Measurements from ENCODE around the gene PRKCZ. TPM values are rescaled to one million over a fixed set of nuclear protein-coding genes. Genes with fewer than 3 reads are reported as not detected.

The PRKCZ gene
- total RNA-seq, 3 donors from 2014 or later (not counting 1 experiment from before 2014, with no cell fraction given): 25.1 to 37.1 (median 30.5) TPM

- Mint-ChIP-seq H3K9me3 (no peaks in the 10 kb centered on the region), H3K4me1 (peaks cover 0 to 13% of the 10 kb centered on the region in 2 donors), H3K27me3 (ENCODE audit: low read depth in 2 of 2) (no peaks in the 10 kb centered on the region), H3K4me3 (no peak overlapping the region), H3K27ac (no peak overlapping the region), H3K36me3 (no peaks in the 10 kb centered on the region)
- Histone ChIP-seq H3K27me3 (ENCODE audit: control insufficient read depth, insufficient read depth, low read length) (no peaks in the 10 kb centered on the region), H3K9me3 (ENCODE audit: control insufficient read depth, insufficient read depth, low read length) (no peaks in the 10 kb centered on the region), H3K36me3 (ENCODE audit: control insufficient read depth, insufficient read depth, low read length) (peaks cover 14% of the 10 kb centered on the region), H3K4me1 (ENCODE audit: control insufficient read depth, insufficient read depth, low read length) (peaks cover 11% of the 10 kb centered on the region), H3K4me3 (ENCODE audit: low read length) (no peak overlapping the region), H3K27ac (ENCODE audit: low read length) (no peak overlapping the region)
- ATAC-seq: no peak
- intact Hi-C loops (cut with micrococcal nuclease): no loop called here
- TF ChIP-seq CTCF (IDR thresholded peaks at IDR 0.05): no peak
- 90% methylated on average over 15 of the region's 15 CpGs for WGBS (ENCODE audit: insufficient coverage)
- no peak for DNase-seq
These were observed 9.9 kb downstream of the PRKCZ start for GRCh38 chr1:2060072-2060471.

GRCh38 chr1:2060535-2060934 lies 10.3 kb downstream of the PRKCZ start:
- Histone ChIP-seq H3K9me3 (ENCODE audit: control insufficient read depth, insufficient read depth, low read length) (no peaks in the 10 kb centered on the region), H3K27me3 (ENCODE audit: control insufficient read depth, insufficient read depth, low read length) (no peaks in the 10 kb centered on the region), H3K4me1 (ENCODE audit: control insufficient read depth, insufficient read depth, low read length) (peaks cover 11% of the 10 kb centered on the region), H3K27ac (ENCODE audit: low read length) (no peak overlapping the region), H3K4me3 (ENCODE audit: low read length) (no peak overlapping the region), H3K36me3 (ENCODE audit: control insufficient read depth, insufficient read depth, low read length) (peaks cover 12% of the 10 kb centered on the region)
- WGBS (ENCODE audit: insufficient coverage): 98% methylated on average over 23 of the region's 23 CpGs
- no peaks in the 10 kb centered on the region for H3K27me3 Mint-ChIP-seq (ENCODE audit: low read depth in 2 of 2)
- DNase-seq: no peak
- ATAC-seq: no peak
- no peak for TF ChIP-seq CTCF (IDR thresholded peaks at IDR 0.05)
- H3K4me1 Mint-ChIP-seq: peaks cover 0 to 13% of the 10 kb centered on the region in 2 donors
- H3K9me3 Mint-ChIP-seq: no peaks in the 10 kb centered on the region
- H3K27ac Mint-ChIP-seq: no peak overlapping the region
- no peak overlapping the region for H3K4me3 Mint-ChIP-seq
- intact Hi-C loops (cut with micrococcal nuclease): no loop called here
- H3K36me3 Mint-ChIP-seq: no peaks in the 10 kb centered on the region

GRCh38 chr1:2061065-2061778 lies 11.0 kb downstream of the PRKCZ start:
- 94% methylated on average over 28 of the region's 28 CpGs for WGBS (ENCODE audit: insufficient coverage)
- H3K27ac Mint-ChIP-seq: no peak overlapping the region
- Histone ChIP-seq H3K27ac (ENCODE audit: low read length) (no peak overlapping the region), H3K4me3 (ENCODE audit: low read length) (no peak overlapping the region), H3K4me1 (ENCODE audit: control insufficient read depth, insufficient read depth, low read length) (peaks cover 11% of the 10 kb centered on the region), H3K36me3 (ENCODE audit: control insufficient read depth, insufficient read depth, low read length) (peaks cover 9% of the 10 kb centered on the region), H3K9me3 (ENCODE audit: control insufficient read depth, insufficient read depth, low read length) (no peaks in the 10 kb centered on the region), H3K27me3 (ENCODE audit: control insufficient read depth, insufficient read depth, low read length) (no peaks in the 10 kb centered on the region)
- H3K36me3 Mint-ChIP-seq: no peaks in the 10 kb centered on the region
- intact Hi-C loops (cut with micrococcal nuclease): no loop called here
- ATAC-seq (no peak), DNase-seq (no peak)
- no peak for TF ChIP-seq CTCF (IDR thresholded peaks at IDR 0.05)
- peaks cover 0 to 13% of the 10 kb centered on the region in 2 donors for H3K4me1 Mint-ChIP-seq
- no peaks in the 10 kb centered on the region for H3K9me3 Mint-ChIP-seq
- H3K27me3 Mint-ChIP-seq (ENCODE audit: low read depth in 2 of 2): no peaks in the 10 kb centered on the region
- no peak overlapping the region for H3K4me3 Mint-ChIP-seq

- no peaks in the 10 kb centered on the region for H3K27me3 Mint-ChIP-seq (ENCODE audit: low read depth in 2 of 2)
- no peaks in the 10 kb centered on the region for H3K27me3 ChIP-seq (ENCODE audit: control insufficient read depth, insufficient read depth, low read length)
- DNase-seq (no peak), ATAC-seq (no peak)
- peaks cover 6% of the 10 kb centered on the region for H3K36me3 ChIP-seq (ENCODE audit: control insufficient read depth, insufficient read depth, low read length)
- no peak overlapping the region for H3K4me3 ChIP-seq (ENCODE audit: low read length)
- H3K9me3 ChIP-seq (ENCODE audit: control insufficient read depth, insufficient read depth, low read length): no peaks in the 10 kb centered on the region
- H3K4me3 Mint-ChIP-seq: no peak overlapping the region
- H3K36me3 Mint-ChIP-seq: no peaks in the 10 kb centered on the region
- H3K27ac Mint-ChIP-seq: no peak overlapping the region
- no peaks in the 10 kb centered on the region for H3K9me3 Mint-ChIP-seq
- intact Hi-C loops (cut with micrococcal nuclease): no loop called here
- H3K27ac ChIP-seq (ENCODE audit: low read length): no peak overlapping the region
- H3K4me1 ChIP-seq (ENCODE audit: control insufficient read depth, insufficient read depth, low read length): peaks cover 11% of the 10 kb centered on the region
- peaks cover 6 to 13% of the 10 kb centered on the region in 2 donors for H3K4me1 Mint-ChIP-seq
- TF ChIP-seq CTCF (IDR thresholded peaks at IDR 0.05): no peak
- WGBS (ENCODE audit: insufficient coverage): 100% methylated on average over 2 of the region's 4 CpGs
These were observed 15.5 kb downstream of the PRKCZ start for GRCh38 chr1:2065699-2066098.
